Left cardiac atrium (tissue), 4 donors: ENCODE measurements around the gene KCNJ6. TPM values are rescaled to one million over a fixed set of nuclear protein-coding genes. Genes with fewer than 3 reads are reported as not detected.

Source experiments
- ATAC-seq, 2 donors: fragments of 200-7000 bp; cut with Tn5 transposase; one replicate each; pipeline ENCODE4 v1.9.1; 2020; ENCODE audit warnings: mild to moderate bottlenecking in 2 of 2, moderate library complexity in 2 of 2
- DNase-seq: peaks from one replicate; pipeline ENCODE4 v3.0.0-alpha.2; 2020
- intact Hi-C, 2 donors: fragments of 100-400 bp; cut with DNase I; formaldehyde crosslinking; loops; one replicate each; pipeline versions ENCODE4 v1.14.1 to v1.15.1; 2022 to 2023
- total RNA-seq, 2 donors: library from RNA; stranded (reverse); fragmentation: NEBNext Ultra II Directional; extraction: Animal tissue kit (Norgen Biotek cat#: 25700); gene quantifications; one replicate each; pipeline ENCODE4 v1.2.1, GENCODE V29; 2021
- donor health status: DM: no; HTN: yes; CAD: no.
- donor health status: DM: no; HTN: yes; CAD: no; lungs with severe emphysema.
- donor health status: DM: yes; HTN: yes; CAD: no.
- donor health status: Dilated cardiomyopathy.

The KCNJ6 gene
- total RNA-seq, 2 donors from 2014 or later: not detected

- intact Hi-C loops: no loop called here
- no peak for ATAC-seq
- no peak for DNase-seq
These were observed 341.5 kb downstream of the KCNJ6 start for GRCh38 chr21:37574751-37575150.

DNA sequence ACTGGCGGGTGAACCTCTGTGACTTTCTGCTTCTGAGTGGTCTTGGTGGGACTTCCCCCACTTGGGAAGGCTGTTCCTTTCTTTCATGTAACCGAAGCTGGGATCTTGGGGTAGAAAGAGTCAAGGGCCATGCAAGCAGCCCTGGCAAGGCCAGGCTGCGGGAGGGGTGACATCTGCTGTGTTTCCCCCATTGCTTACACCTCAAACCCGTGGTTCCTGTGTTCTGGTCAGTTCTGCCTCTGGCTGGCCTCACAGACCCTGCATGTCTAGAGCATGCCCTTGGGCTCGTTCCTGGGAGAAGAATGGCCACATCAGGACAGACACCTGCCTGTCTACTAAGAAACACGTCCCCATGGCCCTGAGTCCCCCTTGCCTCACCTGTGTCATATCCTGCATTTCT is 341.9 kb downstream of the KCNJ6 start:
- ATAC-seq: no peak
- intact Hi-C loops: no loop called here
- DNase-seq: no peak

DNA sequence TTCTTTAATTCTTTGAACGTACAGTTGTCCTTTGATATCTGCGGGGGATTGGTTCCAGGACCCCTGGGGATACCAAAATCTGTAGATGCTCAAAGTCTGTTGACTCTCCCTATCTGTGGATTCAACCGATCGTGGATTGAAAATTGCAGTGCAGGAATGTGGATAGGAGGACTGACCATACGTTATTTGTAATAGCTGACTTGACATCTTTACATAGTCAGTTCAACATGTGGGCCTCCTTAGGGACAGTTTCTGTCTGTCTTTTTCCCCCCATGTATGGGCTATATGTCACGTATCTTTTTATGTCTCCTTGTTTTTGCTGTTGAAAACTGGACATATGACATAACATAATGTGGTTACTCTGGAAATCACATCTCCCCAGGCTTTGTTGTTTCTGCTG is 344.8 kb downstream of the KCNJ6 start:
- ATAC-seq (no peak), DNase-seq (no peak)
- intact Hi-C loops: no loop called here

DNA sequence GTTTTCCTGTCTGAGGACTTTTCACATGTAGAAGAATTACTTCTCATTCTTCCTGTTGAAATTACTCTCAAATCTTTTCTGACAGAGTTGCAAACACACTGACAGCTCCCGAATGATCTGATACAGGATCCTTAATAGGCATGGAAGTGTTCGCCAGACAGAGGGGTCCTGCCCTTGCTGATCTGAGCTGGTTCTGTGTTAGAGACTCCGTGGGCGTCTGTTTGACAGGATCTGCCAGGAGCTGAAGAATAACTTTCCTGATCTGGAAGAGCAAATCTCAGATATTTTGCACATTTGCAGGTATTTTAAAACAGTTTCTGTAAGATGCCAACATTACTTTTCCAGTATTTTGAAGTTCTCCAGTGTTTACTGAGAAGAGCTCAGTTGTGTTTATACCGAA is 347.3 kb downstream of the KCNJ6 start:
- intact Hi-C loops: no loop called here
- DNase-seq (no peak), ATAC-seq (no peak)

- no peak for DNase-seq
- intact Hi-C loops: no loop called here
- no peak for ATAC-seq
These were observed 347.8 kb downstream of the KCNJ6 start for GRCh38 chr21:37568415-37568814.

- intact Hi-C loops: no loop called here
- DNase-seq: peak; percentile 46
- peak in 1 of 2 donors; percentile 2 for ATAC-seq
These were observed 349.3 kb downstream of the KCNJ6 start for GRCh38 chr21:37566790-37567615.

DNA sequence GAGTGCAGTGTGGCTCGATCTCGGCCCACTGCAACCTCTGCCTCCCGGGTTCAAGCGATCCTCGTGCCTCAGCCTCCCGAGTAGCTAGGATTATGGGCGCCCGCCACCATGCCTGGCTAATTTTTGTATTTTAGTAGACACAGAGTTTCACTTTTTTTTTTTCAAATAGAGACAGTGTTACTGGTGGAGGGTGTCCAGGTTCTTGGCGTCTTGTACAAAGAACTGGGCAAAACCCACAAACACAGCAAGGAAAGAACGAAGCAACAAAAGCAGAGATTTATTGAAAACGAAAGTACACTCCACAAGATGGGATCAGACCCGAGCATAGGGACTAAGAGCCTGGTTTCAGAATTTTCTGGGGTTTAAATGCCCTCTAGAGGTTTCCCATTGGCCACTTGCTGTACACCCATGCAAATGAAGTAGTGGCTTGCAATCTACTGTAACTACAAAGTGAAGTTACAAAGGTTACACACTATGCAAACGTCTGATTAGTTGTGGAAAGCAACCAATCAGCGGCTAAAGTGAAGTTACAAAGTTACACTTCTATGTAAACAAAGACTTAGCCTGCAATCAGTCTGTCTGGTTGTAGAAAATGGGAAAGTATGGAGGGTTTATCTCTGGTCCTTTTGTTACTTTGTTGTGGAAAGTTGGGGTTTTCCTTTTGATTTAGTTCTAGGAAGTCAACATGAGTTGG is 350.6 kb downstream of the KCNJ6 start:
- intact Hi-C loops: loop anchor here in 1 of 2 donors (2.0 kb wide), 1 partner anchor 199 kb away; the partner anchor contains the start of gene DYRK1A
- DNase-seq (no peak), ATAC-seq (no peak)

DNA sequence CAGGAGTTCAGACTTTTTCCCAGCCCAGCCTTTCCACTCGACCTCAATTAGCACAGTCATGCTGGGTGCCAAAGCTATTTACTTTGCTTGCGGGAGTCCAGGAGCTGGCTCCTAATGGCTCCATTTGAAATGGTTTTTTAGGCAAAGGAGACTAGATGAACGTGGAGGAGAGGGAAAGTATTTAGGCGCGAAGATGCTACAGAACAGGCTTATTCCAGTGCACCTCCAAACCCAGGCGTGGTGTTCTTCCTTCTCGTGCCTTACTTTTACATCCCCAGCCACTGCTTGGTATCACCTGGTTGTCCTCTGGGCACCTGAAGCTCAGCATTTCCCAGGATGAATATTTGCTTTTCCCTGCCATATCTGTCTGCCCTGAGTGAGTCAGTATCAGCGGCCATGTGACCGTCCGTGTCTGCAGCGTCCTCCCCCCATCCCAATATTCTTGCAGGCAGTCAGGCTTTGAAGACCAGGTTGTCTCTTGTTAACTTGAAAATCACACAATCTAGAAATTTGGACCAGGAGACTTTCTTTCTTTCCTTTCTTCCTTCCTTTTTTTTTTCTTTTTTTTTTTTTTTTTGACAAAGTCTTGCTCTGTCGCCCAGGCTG is 351.2 kb downstream of the KCNJ6 start:
- DNase-seq: no peak
- no peak for ATAC-seq
- intact Hi-C loops: loop anchor here in 1 of 2 donors (2.0 kb wide), 1 partner anchor 198 kb away; the partner anchor contains the start of gene DYRK1A

GRCh38 chr21:37564341-37564923 is 351.8 kb downstream of the KCNJ6 start:
- DNase-seq: peak; percentile 90
- intact Hi-C loops: loop anchor here in 1 of 2 donors (2.0 kb wide), 1 partner anchor 198 kb away; the partner anchor contains the start of gene DYRK1A
- peak; percentile 69 to 91 for ATAC-seq

DNA sequence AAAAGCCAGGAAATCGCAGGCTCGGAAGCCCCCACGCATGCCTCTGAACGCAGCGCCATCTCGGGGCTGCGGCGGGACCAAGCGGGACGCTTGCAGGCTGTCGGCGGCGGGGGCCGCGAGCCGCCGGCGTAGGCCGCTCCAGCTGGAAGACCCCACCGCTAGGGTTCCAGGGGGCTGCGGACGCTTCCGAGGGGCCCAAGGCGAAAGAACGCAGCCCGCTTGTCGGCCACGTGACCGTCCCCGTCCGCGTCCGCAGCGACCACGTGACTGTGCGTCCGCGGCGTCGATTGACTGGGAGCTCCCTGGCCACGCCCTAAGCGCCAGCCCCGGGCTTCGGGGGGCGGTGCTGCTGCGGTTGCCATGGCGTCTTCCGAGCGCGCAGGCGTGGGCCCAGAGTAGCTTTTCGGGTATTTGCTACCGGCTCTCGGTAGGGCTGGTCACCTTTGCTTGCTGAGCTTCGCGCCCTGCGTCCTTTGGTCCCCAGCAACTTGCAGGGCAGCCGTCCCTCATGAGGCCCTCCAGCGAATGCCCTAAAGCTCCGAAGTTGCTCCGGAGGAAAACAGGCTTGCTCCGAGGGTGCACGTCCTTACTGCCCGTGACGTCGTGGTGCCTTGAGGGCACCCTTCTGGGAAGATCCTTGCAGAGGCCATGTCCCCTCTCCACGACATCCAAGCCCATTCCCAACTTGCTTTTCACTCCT is 352.5 kb downstream of the KCNJ6 start:
- ATAC-seq (peak; percentile 96 to 97), DNase-seq (peak; percentile 96)
- intact Hi-C loops: loop anchor here in 1 of 2 donors (2.0 kb wide), 1 partner anchor 197 kb away; the partner anchor contains the start of gene DYRK1A

DNA sequence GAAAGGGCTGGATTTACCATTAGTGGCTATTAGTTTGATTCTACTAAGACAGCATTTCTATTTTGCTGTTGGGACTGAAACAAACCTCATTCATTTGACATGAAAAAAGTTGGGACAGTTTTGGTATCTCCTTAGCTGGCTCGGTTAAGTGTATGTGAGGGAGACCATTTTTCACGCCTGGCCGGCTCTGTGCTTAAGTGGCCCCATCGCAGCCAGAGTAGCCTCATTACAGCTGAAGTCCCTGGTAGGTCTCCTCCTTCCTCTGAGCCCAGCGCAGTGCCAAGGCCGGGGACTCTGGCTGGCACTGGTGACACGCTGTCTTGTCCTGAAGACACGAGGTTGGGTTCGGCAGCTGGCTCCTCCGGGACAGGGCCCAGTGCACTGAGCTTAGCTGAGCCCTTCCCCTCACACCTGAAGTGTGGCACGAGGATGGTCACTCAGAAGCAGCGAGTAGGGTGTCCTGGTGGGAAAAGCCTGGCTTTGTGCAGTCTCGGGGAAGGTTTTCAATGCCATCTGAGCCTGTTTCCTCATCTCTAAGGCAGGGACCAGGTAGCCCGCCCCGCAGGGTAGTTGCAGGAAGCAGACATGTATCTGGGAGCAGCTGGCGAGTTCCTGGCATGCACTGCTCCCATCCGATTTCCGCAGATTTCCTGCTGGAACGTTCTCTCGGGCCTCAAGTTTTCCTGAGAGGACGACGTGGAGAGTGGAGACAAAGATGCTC is 353.2 kb downstream of the KCNJ6 start:
- peak; percentile 44 for DNase-seq
- peak; percentile 1 to 11 for ATAC-seq
- intact Hi-C loops: no loop called here

DNA sequence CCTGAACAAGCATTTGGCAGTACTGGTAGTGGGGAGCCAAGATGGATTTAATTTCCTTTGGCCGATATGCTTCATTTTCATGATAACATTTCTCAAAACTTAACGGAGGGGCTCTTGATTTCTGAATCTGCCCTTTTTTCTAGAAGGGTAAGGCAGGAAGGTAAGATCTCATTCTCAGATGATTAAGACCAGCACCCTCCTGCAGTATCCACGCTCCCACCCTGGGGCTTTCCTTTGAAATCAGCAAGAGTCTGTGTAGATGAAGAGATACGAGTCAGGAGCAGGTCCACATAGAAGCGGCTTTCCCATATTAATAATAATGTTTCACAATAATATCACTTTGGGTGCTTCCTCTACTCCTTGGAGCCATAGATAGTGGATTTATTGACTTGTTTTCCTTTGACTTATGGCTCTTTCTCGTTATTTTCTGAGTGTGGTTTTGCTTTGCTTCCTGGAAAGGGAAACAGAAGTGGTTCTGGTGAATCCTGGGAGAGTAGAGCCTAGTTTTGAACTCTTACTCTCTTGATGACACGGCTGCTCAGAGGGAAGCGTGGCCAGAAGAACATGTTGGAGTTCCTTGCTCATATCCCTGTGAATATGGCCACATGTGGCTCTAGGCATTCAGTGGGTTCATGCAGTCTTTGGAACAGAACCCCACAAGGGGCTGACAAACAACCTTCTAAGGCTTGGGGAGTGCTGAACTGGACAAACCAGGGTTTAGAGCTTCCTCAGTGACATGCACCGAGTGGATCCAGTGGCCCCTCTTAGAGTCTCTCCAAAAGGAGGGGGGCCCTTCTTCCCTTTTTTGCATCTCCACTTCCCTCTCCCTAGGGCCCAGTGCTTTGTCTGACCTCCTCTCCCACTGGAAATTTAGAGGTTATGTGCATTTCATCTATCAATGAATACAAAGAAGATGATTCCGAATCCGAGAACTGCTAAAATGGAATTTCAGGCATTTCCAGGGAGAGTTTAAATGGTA is 354.0 kb downstream of the KCNJ6 start:
- DNase-seq (no peak), ATAC-seq (no peak)
- intact Hi-C loops: no loop called here

GRCh38 chr21:37561506-37561905 is 354.8 kb downstream of the KCNJ6 start:
- no peak for DNase-seq
- intact Hi-C loops: no loop called here

DNA sequence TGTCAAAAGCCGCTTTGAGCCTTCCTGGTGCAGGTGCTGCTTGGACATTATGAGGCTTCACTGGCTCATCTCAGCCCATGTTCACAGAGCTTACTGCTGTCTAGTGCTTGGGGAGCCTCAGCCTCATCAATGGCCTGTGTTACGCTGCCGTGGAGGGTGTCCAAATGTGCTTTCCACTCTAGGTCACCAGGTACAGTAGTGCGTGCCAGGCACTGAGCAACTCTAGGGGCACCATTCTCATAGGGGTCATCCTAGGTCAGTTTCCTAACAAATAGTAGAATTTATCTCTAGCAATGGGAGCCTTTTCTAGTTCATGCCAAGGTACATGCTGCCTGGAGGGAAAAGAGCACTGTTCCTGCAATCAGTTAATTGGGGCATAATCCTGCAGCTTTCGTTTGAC is 355.9 kb downstream of the KCNJ6 start:
- intact Hi-C loops: no loop called here
- ATAC-seq: no peak
- DNase-seq: no peak

More at GRCh38 chr21:37561506-37561905, 354.8 kb downstream of the KCNJ6 start:
- no peak for ATAC-seq

GRCh38 chr21:37558676-37559211 is 357.5 kb downstream of the KCNJ6 start:
- DNase-seq: no peak
- ATAC-seq: no peak
- intact Hi-C loops: no loop called here
